ENCODE results near the gene AOPEP.

DNA sequence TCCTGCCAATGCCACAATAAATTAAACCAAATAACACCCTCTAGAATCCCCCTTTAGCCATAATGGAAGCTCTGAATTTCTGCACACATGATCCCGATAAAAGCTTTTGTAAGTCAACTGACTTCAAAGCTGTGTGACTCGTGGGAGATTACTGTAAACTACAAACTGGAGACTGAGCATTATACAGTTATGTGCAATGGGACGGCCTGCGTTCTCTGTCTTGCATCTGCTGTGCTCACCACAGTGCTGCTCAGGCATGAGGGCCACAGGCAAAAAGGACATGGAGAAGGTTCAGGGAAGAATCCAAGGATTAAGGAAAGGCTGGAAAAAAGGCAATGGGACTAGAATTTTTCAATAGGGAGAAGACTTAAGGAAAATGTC, 406.8 kb downstream of the AOPEP start:
- TF ChIP-seq ZNF311 (tag by site-specific recombination; IDR thresholded peaks at IDR 0.05; ENCODE audit: borderline replicate concordance) (no peak), ZNF530 (tag by site-specific recombination; IDR thresholded peaks at IDR 0.05; ENCODE audit: low read depth) (no peak), ZFP37 (tag by site-specific recombination; IDR thresholded peaks at IDR 0.05) (no peak), CTCF (tag by site-specific recombination; IDR thresholded peaks at IDR 0.05) (no peak), ZNF660 (tag by site-specific recombination; IDR thresholded peaks at IDR 0.05) (no peak), ZNF174 (tag by site-specific recombination; IDR thresholded peaks at IDR 0.05) (no peak), ATF2 (tag by site-specific recombination; IDR thresholded peaks at IDR 0.05; ENCODE audit: low read depth) (no peak), ZNF791 (tag by site-specific recombination; IDR thresholded peaks at IDR 0.05) (no peak), ZNF747 (tag by site-specific recombination; IDR thresholded peaks at IDR 0.05) (no peak)

Measured in HEK293 (cell line).